Epidermal melanocyte (primary cell): Measurements from ENCODE around the gene TTC9B.
A peak's percentile ranks its signal among the peaks of the same experiment; 100 is the strongest.
"Not testable (repeated sequence)": the region's sequence is repeated elsewhere in the genome, so short reads cannot be mapped to it uniquely, and the experiment has no call there.

Experiments used
- DNase-seq: peaks from one replicate; pipeline ENCODE4 v3.0.0; 2011; ENCODE audit warnings: low spot score; ENCODE audit not compliant: insufficient read length

The TTC9B gene

DNA sequence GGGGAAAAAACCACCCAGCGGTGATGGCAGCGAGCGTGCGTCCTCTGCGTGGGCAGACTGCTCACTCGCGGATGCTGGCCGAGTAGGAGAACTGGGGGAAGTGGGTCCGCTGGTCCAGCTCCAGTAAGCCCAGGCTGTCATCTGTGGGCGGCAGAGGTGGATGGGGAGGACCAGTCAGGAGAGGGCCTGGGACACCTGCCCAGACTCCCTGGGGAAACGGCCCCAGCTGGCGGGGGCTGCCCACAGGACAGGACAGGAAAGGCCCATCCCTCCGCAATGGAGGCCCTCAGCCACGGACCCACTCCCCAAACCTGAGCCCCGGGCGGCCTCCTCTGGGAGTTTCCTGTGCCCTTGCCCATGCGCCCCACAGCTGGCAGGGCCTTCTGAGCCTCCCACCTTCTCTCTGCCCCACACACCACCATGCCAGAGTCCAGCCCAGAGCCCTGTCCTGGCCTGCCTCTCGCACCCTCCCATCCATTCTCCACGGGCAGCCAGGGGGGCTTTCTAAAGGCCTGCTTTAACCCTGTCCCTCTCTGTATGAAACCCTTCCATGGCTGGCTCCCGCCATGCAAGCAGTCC lies 15.7 kb upstream of the TTC9B start:
- no peak for DNase-seq

DNA sequence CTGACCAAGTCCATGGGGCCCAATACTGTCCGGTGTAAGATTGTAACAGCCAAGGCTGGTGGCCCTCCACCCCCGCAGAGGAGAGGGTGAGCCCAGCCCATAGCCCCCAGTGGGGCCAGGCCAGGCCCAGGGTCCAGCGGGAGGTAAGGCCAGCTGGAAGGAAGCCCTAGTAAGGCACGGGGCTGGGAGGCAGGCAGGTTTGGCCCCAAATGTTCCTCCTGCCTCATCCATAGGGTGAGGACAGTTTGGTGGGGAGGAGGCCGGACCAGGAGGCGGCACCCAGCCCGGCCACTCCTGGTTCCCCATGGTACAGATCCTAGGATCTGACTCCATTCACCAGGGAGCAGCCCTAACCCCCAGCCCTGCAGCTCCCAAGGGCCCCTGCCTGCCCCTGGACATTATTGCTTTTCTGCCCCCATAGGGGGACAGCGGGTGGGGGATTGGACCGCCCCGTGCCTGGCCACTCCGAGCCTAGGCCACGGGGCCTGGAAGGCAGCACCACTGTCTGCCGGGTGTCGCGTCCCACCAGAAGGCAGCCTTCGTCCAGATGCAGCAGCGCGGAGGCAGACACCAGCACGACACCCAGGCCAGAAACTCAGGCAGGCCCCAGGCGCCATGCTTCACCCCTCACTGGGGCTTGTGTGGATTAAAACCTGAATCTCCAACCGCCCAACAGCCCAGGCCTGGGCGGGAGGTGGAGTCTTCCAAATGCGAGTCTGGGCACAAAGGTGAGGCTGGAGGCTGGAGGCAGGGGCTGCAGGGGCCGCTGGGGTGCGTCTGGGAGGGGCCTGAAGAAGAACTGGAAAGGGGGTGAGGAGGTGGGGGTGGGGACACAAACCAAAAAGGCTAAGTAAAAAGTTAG lies 15.0 kb upstream of the TTC9B start:
- no peak for DNase-seq

DNA sequence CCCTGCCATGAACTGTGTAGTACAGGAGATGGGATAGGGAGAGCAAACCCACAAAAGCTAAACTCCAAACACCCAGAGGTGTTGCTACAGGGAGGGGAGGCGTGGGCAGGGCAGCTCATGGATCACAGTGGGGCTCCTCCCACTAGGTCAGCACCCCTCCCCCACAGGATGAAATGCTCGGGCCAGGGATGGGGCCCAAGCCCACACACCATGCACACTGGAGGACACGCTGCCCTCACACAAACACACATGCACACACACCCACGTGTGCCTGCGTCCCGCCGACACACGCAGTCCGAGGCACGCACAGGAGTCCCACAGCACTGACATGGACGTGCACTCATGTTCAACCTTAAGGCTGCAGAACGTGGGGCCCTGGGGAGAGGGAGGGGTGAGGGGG lies 14.3 kb upstream of the TTC9B start:
- no peak for DNase-seq

DNA sequence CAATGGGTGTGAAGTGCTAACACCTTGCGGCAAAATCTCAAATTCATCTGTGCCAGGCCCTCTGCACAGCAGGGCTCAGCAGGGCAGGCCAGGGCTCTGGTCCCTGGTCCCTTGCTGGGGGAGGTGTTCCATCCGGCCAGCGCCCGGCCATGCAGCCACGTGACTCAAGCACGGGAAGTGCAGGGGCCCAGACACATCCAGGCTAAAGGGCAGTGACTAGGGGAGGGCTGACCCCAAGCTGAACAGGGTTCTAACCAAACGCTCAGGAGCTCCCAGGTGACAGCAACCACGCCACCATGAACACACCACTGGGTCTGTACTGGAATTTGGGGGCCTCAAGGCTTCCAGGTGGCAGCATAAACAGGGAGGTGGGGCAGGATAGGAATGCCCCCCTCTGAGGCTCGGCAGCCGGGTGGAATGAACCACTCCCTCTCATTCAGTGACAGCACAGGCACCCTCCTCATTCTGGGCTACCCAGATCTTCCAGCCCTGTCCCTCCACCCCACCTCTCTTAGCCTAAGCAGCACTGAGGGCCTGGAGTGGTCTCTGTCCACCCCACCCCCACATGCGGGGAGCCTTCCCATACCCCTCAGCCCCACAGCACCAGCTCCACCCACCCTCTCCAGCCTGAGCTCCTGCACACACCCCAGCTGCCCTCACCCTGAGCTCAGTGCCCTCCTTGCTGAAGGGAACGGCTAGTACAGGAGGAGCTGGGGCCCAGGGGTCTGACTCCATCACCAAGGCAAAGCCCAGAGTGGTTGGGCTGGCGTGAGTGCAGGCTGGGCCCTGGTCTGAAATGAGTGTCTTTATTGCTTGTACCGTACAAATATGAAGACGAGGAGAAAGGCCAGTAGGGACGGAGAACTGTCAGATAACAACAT lies 13.6 kb upstream of the TTC9B start:
- DNase-seq = no peak

DNA sequence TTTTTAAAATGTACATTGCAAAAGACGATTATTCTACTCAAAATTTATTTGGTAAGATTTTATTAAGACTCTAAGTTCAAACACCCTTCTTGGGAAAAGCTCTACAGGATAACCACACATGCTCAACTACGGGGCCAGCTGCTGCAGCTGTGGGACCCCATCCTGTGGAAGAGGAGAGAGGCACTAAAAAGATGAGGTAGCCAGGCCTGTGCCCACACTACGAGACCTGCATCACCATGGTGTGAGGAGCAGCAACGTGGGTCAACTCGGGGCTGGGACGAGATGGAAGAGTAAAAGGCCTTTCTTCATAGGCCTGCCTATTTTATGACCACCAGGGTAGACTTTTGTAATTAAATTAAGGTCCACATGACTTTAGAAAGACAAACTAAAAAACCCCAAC lies 12.9 kb upstream of the TTC9B start:
- no peak for DNase-seq

DNA sequence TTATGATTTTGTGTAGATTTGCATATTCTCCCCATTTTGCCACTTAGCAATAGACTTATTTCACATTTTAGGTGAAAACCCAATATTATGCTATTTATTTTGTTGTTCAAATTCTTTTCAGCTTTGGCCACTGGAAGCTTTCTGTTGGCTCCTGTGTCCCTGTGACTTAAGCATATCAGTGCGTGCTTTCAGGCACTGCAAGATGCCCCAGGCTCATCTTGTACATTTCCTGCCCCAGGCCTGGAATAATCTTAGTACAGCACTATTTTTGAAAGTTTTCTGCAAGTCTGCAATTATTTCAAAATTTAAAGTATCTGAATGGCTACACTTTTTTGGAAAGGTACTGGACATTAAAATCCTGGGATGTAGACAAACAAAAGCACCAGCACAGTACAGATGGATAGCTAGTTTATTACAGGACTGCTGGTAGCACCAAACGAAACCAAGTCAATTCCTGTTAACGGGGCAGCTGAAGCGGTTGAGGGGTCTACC lies 11.8 kb upstream of the TTC9B start:
- no peak for DNase-seq

DNA sequence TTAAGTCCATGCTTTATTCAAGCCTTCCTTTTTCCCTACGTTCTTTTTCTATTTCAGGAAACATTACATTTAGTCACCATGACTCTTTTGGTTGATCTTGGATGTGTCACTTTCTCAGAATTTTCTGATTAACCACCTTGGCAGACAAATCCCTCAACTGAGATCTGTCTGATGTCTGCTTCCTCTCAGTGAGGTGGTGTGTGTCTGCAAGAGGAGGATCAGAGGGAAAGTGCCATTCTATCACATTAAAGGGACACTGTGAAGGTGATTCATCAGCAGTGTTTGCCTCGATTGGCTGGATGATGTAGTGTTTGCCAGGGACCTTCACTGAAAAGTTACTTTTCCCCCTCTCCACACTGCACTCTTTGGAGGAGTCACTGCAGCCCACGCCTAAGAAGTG lies 11.3 kb upstream of the TTC9B start:
- no peak for DNase-seq

DNA sequence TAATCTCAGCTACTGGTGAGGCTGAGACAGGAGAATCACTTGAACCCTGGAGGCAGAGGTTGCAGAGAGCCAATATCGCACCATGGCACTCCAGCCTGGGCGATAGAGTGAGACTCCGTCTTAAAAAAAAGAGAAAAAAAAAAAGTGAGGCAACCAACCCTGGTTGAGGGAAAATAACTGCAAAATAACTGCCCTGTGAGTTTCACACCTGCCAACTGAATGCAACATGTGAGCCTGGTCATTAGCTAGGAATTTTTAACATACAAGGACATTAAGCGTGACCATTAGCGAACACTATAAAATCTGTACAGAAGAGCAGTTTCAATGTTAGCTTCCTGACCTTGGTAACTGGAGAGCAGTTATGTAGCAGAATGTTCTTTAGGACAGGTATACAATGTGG lies 10.7 kb upstream of the TTC9B start:
- DNase-seq = no peak

DNA sequence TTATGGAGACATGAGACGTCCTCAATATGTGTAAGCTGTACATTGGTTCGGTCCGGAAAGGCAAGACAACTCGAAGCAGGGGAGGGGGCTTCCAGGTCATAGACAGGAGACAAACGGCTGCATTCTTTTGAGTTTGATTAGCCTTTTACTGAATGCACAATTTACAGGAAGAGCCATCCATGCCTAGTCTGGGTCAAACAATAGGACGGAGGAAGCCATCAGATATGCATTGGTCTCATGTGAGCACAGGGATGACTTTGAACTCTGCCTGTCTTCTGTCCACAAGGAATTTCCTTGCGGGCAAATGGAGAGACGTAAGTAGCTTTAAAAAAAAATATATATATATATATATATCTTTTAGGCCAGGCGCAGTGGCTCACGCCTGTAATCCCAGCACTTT lies 10.2 kb upstream of the TTC9B start:
- DNase-seq = no peak

DNA sequence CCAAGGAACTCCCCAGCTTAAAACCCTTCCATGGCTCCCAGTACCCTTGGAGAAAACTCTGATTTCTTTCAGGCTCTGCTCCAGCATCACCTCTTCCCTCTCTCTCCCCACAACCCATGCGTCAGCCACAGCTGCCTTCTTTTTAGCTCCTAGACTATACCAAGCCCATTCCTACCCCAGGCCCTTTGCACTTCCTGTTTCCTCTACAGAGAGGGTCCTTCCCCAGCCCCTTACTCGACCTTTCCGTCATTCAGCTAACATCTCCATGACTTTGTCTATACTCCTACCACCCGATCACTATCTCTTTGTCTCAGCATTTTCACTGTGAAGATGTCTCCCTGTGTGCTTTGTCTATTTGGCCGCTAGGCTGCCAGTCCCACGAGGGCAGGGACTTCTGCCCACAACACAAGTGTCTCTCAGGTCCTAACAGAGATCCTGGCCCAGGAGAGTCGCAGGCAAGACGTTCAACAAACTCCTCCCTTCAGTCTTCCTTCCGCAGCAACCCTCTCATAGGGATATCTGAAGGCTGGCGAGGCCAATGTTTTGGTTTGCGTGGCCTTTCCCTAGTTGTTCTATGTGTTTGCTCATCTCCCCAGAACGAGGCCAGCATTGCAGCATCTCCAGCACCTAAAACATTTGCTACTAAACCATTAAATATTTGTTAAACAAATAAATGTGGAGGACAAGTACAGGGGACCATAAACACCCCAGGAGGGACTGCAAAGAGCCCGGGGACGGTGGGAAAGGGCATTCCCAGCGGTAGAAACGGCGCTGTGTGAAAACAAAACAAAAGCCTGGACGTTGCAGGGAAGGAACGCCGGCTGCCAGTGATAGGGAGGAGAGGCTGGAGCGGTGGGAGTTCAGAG lies 7.5 kb upstream of the TTC9B start:
- DNase-seq = no peak

DNA sequence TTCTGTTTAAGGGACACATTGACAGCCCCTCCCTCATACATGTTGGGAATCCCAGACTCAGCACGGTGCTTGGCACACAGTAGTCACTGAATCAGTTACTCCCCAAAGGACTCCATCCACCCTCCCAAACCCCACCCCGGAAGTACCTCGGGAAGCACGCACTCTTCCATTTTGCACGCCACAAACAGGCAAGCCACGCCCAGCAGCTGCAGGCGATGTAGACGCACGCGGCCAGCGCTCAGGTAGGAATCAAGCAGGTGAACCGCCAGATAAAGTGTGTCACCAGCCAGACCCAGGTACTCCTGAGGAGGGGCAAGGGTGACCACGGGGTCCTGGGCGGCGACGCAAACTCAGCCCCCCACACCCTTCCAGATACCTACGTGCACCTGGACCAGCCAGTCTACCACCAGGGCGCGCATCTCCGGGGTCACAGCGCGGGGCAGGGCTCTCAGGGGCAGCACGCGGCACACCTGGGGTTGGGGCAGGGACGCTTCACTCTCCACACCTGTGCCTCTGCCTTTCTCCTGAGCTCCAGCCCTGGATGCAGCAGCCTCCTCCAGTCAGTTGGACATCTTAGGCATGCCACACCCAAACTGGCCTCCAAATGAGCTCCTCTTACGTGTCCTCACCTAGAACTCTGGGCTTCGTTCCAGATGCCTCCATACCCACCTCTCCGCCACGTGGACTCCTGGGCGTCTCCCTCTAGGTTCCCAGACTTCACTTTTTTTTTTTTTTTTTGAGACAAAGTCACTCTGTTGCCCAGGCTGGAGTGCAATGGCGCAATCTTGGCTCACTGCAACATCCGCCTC lies 6.4 kb upstream of the TTC9B start:
- DNase-seq = no peak

DNA sequence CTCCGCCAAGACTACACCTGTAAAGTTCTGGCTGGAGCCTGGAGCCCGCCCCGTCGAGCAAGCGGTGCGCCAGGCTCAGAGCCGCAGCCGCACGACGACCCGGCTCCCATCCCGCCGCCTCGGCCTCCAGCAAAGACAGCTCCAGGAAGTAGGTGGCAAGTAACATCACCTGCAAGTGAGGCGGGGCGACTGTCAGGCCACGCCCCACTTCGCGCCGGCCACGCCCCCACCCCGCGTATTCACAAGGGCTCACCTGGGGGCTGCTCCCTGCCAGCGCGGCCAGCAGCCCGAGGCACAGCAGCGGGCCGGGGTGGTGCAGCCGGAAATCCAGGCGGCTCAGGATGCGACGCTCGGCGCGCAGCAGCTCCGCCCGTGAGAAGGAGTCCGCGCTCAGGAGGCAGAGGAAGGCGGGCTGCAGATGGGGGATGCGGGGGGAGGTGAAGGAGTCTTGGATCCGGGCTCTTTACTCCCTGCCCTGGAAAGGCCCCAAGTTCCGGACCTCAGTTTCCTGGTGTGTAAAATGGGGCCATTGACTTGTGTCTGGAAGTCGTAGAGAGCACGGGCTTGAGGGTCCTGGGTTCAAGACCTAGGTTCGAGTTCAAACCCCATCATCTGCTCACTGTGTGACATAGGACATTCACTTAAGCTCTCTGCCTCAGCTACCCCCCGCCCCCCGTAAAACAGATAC lies 5.1 kb upstream of the TTC9B start:
- DNase-seq = no peak

DNA sequence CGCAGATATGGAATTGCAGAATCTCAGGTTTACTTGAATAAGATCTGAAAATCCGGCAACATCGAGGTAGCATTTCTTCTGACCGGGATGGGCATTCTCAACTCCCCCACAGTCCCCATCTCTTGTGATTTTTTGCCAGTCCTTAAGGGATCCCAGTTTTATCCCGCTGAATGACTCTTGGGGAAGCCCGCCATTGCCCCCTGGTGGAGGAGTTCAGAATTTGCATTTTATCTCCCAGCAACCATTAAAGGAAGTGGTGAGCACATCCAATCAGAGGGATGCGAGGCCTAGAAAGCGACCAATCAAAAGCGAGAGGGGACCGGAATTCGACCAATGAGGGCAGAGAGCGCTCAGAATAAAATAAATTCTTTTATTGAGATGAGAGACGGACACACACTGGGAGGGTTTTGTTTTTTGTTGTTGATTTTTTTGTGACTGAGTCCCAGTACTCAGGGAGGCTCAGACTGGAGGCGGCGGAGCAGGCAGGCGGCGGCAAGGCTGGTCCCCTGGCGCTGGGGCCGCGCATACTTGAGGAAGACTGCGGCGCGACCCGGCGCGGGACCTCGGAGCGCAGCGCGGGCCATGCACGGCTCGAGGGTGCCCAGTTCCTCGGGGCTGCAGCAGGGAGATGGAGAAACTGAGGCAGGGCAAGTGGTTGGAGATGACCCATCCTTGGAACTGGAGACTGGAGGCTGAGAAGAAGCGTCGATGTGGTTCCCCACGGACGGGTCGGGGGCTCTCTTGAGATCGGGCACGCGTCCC lies 3.9 kb upstream of the TTC9B start:
- peak; percentile 100 for DNase-seq

DNA sequence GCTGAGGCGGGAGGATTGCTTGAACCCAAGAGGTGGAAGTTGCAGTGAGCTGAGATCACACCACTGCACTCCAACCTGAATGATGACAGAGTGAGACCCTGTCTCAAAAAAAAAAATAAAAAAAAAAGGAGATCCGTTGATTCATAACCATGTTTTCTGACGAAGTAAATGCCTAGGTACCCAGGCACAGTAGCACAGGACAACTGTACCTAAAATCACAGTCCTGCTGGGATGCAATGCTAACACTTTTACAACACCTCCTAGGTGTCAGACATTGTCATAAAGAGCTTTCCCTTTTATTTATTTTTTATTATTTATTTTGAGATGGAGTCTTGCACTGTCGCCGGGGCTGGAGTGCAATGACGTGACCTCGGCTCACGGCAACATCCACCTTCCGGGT lies 2.5 kb upstream of the TTC9B start:
- DNase-seq = no peak

DNA sequence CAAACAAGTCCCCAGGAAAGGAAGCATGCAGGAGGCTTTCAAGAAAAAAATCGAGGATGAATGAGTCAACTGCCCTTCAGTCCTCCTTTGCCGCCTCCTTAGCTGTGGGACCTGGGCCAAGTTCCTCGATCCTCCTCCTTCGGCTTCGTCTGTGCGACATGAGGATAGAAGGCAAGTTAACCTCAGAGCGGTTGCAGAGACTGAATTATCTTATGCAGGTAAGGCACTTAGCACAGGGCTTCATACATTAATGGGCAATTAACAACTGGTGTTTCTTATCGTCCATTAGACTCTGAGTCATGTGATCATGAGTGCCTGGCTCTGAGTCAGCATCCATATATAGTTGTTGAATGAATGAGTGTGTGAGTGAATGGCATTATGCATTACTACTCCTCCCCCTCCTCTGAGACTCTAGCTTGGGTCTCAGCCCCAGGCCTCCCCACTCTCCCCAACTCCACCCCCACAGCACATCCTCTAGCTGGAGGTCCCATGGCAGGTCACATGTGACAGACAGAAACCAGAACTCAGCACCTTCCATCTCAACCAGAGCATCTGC lies 1.6 kb upstream of the TTC9B start:
- DNase-seq = no peak

DNA sequence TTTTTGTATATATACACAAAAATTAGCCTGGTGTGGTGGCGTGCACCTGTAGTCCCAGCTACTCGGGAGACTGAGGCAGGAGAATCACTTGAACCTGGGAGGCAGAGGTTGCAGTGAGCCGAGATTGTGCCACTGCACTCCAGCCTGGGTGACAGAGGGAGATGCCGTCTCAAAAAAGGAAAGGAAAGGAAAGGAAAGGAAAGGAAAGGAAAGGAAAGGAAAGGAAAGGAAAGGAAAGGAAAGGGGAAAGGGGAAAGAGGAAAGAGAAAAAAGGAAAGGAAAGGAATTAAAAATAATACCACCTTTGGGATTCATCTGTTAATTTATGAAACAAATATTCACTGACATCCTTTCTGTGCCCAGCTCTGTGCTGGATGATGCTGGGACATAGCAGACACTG lies 845 bp upstream of the TTC9B start:
- DNase-seq = not testable (repeated sequence)

DNA sequence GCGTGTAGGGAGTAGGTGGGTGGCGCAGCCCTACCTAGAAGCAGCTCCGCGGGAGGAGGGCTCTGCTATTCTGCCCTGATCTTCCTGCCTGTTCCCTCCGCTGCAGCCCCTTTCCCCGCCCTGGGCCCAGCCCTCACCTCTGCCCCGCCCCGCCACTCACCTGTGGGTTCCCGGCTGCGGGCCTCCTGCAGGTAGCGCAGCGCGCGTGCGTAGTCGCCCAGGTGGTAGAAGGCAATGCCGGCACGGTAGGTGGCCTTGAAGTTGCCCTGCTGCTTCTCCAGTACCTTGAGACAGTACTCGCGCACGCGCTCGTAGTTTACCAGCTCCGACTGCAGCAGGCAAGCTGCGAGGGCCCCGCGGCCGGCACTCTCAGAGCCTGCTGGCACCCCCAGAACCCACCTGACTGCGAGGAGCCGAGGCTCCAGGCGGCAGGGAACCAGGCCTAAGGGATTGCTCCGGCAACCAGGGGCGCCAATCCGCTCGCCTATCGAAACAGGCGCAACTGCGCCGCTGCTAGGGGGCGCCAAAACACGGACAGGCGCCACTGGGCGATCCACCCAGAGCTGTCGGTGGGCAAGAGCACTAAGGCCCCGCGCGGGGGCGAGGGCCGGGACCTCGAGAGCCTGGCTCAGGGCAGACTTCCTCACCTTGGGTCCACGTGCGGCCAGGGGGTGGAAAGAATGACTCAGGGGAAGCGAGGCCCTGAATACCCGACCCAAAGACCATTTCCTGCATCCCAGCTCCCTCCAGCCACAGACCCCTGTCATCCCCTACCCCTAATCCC lies 965 bp downstream of the TTC9B start:
- DNase-seq = no peak

DNA sequence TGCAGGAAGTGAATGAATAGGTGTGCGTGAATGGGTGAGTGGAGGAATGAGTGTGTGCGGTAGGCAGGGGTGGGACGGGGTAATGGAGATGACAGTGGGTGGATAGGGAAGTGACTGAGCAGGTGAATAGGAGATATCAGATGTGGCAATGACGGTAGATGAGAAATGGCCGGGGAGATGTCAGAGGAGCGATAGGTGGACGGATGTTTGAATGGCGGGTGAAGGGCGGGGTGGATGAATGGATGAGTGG lies 1.5 kb downstream of the TTC9B start:
- DNase-seq = no peak
